DND-41 (cell line): Measurements from ENCODE around the gene CRIP1.

ENCODE experiments used
- ATAC-seq: fragments of 200-7000 bp; cut with Tn5 transposase; 3 replicates; pipeline ENCODE4 v1.9.1; 2021; ENCODE audit warnings: low read depth; ENCODE audit not compliant: insufficient read depth
- DNase-seq: peaks from one replicate; pipeline ENCODE4 v3.0.0-alpha.2; 2020
- H2AFZ ChIP-seq: 2 replicates; pipeline ENCODE4 v1.6.0; 2012; ENCODE audit warnings: low read depth, low read length
- H3K27ac ChIP-seq: 2 replicates; pipeline ENCODE4 v1.5.1; 2012; ENCODE audit warnings: low read length, inconsistent platforms
- H3K27me3 ChIP-seq: fragments of 200-600 bp; sonication (generic); 2 replicates; pipeline ENCODE4 v1.6.0; 2012; ENCODE audit warnings: low read length, mild to moderate bottlenecking, inconsistent platforms; ENCODE audit not compliant: insufficient read depth, poor library complexity
- H3K36me3 ChIP-seq: 2 replicates; pipeline ENCODE4 v1.5.1; 2012; ENCODE audit warnings: low read length, inconsistent platforms; ENCODE audit not compliant: insufficient read depth
- H3K4me1 ChIP-seq: 2 replicates; pipeline ENCODE4 v1.5.1; 2012; ENCODE audit warnings: mild to moderate bottlenecking, low read length; ENCODE audit not compliant: insufficient read depth
- H3K4me2 ChIP-seq: 2 replicates; pipeline ENCODE4 v1.6.0; 2012; ENCODE audit warnings: mild to moderate bottlenecking, moderate library complexity, low read length, inconsistent platforms; ENCODE audit not compliant: insufficient read depth
- H3K4me3 ChIP-seq, 2 experiments: fragments of 200-600 bp in 1 of 2; shearing (Covaris generic) in 1 of 2; 2 replicates each; pipeline ENCODE4 v1.5.1; 2012 to 2016; ENCODE audit warnings: inconsistent platforms in 2 of 2, low read length in 2 of 2, mild to moderate bottlenecking in 2 of 2, low read depth in 1 of 2, moderate library complexity in 1 of 2
- H3K79me2 ChIP-seq: 2 replicates; pipeline ENCODE4 v1.6.0; 2012; ENCODE audit warnings: low read length, inconsistent platforms; ENCODE audit not compliant: insufficient read depth
- H3K9ac ChIP-seq: 2 replicates; pipeline ENCODE4 v1.6.0; 2012; ENCODE audit warnings: low read depth, mild to moderate bottlenecking, inconsistent platforms, low read length, moderate library complexity
- H3K9me3 ChIP-seq: 2 replicates; pipeline ENCODE4 v1.5.1; 2012; ENCODE audit warnings: low read length, moderate library complexity, mild to moderate bottlenecking, inconsistent platforms; ENCODE audit not compliant: insufficient read depth, severe bottlenecking
- H4K20me1 ChIP-seq: 2 replicates; pipeline ENCODE4 v1.6.0; 2012; ENCODE audit warnings: low read length; ENCODE audit not compliant: insufficient read depth
- CTCF ChIP-seq: IDR thresholded peaks from 2 replicates; pipeline ENCODE4 v1.5.1; 2012; ENCODE audit warnings: borderline replicate concordance, low read length, moderate library complexity, mild to moderate bottlenecking; ENCODE audit not compliant: poor library complexity, severe bottlenecking; ENCODE audit errors: extremely low read depth
- EZH2 ChIP-seq: IDR thresholded peaks from 3 replicates; pipeline ENCODE4 v1.6.1; 2012; ENCODE audit warnings: borderline replicate concordance, low read depth, mild to moderate bottlenecking, moderate library complexity, low read length, inconsistent platforms; ENCODE audit not compliant: severe bottlenecking

The CRIP1 gene

GRCh38 chr14:105529569-105530284 is 43.0 kb downstream of the CRIP1 start:
- TF ChIP-seq CTCF: no peak
- no peak for TF ChIP-seq EZH2
- no peak for DNase-seq
- Histone ChIP-seq H3K4me2 (no peak overlapping the region), H3K9ac (no peak overlapping the region), H3K4me1 (peaks cover 12% of the 10 kb centered on the region), H4K20me1 (no peaks in the 10 kb centered on the region), H3K79me2 (no peaks in the 10 kb centered on the region), H3K27me3 (no peaks in the 10 kb centered on the region), H3K27ac (no peak overlapping the region), H3K9me3 (no peaks in the 10 kb centered on the region), H3K4me3 (no peak overlapping the region), H3K36me3 (no peaks in the 10 kb centered on the region), H2AFZ (no peak overlapping the region)
- no peak for ATAC-seq

- TF ChIP-seq EZH2: no peak
- TF ChIP-seq CTCF: no peak
- Histone ChIP-seq H3K4me2 (no peak overlapping the region), H3K27me3 (no peaks in the 10 kb centered on the region), H2AFZ (no peak overlapping the region), H3K27ac (no peak overlapping the region), H3K9me3 (no peaks in the 10 kb centered on the region), H3K4me1 (peaks cover 12% of the 10 kb centered on the region), H3K4me3 (no peak overlapping the region), H3K9ac (no peak overlapping the region), H3K36me3 (no peaks in the 10 kb centered on the region), H4K20me1 (no peaks in the 10 kb centered on the region), H3K79me2 (no peaks in the 10 kb centered on the region)
- no peak for ATAC-seq
- no peak for DNase-seq
Measured at GRCh38 chr14:105530285-105531087, 43.8 kb downstream of the CRIP1 start.

GRCh38 chr14:105531088-105531893 is 44.6 kb downstream of the CRIP1 start:
- Histone ChIP-seq H3K4me1 (peaks cover 12% of the 10 kb centered on the region), H3K4me3 (no peak overlapping the region), H3K9ac (no peak overlapping the region), H3K79me2 (no peaks in the 10 kb centered on the region), H3K27me3 (no peaks in the 10 kb centered on the region), H3K27ac (no peak overlapping the region), H3K36me3 (no peaks in the 10 kb centered on the region), H3K9me3 (no peaks in the 10 kb centered on the region), H2AFZ (no peak overlapping the region), H4K20me1 (no peaks in the 10 kb centered on the region), H3K4me2 (no peak overlapping the region)
- no peak for DNase-seq
- ATAC-seq: no peak
- TF ChIP-seq CTCF: no peak
- TF ChIP-seq EZH2: no peak
